Stimulated activated CD8-positive, alpha-beta memory T cell treated with anti-CD3 and anti-CD28 coated beads, Interleukin-15, amount 100 ng/mL, for 24 hours (primary cell): ENCODE results near the gene INIP.

ENCODE experiments used
- DNase-seq: peaks from one replicate; pipeline ENCODE4 v3.0.0-alpha.2; 2020; ENCODE audit warnings: low read depth

The INIP gene

GRCh38 chr9:112670991-112671625 is 46.8 kb downstream of the INIP start:
- DNase-seq: no peak

- no peak for DNase-seq
Observed at GRCh38 chr9:112669326-112669725, 48.6 kb downstream of the INIP start.

DNA sequence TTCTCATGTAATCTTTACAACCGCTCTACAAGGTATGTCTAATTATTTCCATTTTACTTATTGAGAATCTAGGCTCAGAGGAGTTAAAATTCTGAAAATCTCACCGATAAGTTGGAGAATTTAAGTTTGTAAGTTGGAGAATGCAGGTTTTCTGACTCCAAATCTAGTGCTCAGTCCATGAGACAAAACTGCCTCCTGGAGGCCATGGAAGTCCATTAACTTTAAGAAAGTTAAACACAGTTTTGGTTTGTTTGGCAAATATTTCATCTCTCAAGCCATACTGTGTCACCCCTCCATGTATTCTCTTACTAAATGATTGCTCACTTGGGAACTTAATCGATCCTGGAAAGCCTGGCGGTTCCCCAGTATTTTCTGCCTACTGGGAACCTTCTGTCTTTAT is 52.6 kb downstream of the INIP start:
- DNase-seq: no peak

GRCh38 chr9:112664531-112664930 is 53.4 kb downstream of the INIP start:
- no peak for DNase-seq

DNA sequence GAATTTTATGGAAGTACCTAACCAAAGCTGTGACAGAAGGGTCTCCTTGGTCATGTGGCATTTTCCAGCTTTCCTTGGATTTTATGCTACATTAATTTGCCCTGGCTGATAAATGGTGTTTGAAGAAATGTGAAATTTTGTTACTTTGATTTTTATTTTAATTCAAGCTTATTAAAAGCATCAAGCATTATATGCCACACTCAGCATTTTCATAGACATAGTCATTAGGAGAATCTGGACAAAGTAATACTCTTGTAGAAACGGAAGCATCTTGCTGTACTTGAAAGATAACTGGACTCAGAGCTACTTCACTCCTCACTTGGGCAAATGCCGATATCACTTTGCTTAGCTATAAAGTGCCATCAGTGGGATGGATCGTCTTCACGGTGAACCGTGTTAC is 54.2 kb downstream of the INIP start:
- DNase-seq: no peak

DNA sequence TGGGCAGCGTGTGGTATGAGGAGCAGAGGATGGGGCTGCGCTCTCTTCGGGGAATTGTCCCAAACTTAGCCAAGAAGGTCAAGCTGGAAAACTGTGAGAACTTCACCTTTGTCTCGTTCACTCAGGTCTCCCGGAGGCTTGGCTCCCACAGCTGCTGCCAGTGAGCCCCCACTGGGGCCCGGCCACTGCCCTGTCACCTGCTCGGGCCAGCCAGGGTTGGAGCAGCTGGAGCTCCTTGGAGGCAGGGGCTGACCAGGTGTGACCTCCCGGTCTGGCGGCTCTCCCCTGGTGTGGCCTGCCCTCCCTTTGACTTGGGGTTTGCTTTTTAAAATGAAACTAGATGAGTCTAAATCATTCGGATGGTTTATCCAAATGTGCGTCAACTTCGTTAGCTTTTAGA is 58.0 kb downstream of the INIP start:
- no peak for DNase-seq

- DNase-seq: no peak
Observed at GRCh38 chr9:112655668-112656067, 62.2 kb downstream of the INIP start.

GRCh38 chr9:112654282-112654681 is 63.6 kb downstream of the INIP start:
- no peak for DNase-seq

DNA sequence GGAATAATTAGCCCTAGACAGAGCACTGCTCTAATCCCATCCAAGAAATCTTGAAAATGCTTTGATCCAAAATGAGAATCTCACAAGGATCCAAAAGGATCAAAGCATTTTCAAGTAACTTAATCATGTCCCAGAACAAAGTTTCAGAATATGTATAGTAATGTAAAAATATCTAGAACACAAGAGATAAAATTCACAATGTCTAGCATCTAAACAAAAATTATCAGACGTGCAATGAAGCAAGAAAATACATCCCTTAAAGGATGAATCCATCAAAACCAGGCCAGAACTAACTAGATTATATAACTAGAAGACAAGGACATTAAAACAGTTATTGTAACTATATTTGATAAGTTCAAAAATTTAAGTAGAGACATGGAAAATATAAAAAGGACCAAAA is 69.3 kb downstream of the INIP start:
- DNase-seq: no peak

- DNase-seq: no peak
Observed at GRCh38 chr9:112647596-112647995, 70.3 kb downstream of the INIP start.

GRCh38 chr9:112642126-112642525 is 75.8 kb downstream of the INIP start:
- no peak for DNase-seq

- DNase-seq: no peak
Observed at GRCh38 chr9:112640311-112640710, 77.6 kb downstream of the INIP start.
